ENCODE data around the gene FAM117A.
"Not testable (repeated sequence)": the region's sequence is repeated elsewhere in the genome, so short reads cannot be mapped to it uniquely, and the experiment has no call there.

FAM117A gene

GRCh38 chr17:49759203-49759602 is 4.7 kb downstream of the FAM117A start:
- no peak overlapping the region for H3K9ac ChIP-seq (ENCODE audit: low read length)
- H3K27me3 ChIP-seq (ENCODE audit: control insufficient read depth, insufficient read depth, low read length) = no peaks in the 10 kb centered on the region
- H3K4me1 ChIP-seq (ENCODE audit: control insufficient read depth, insufficient read depth, low read length) = peaks cover 22% of the 10 kb centered on the region
- H3K36me3 ChIP-seq (ENCODE audit: control insufficient read depth, insufficient read depth, low read length) = no peaks in the 10 kb centered on the region
- peak overlapping the region; percentile 38 for H3K27ac ChIP-seq (ENCODE audit: low read depth, low read length)
- H3K4me3 ChIP-seq (ENCODE audit: low read length) = no peak overlapping the region

GRCh38 chr17:49758464-49759010 is 5.4 kb downstream of the FAM117A start:
- Histone ChIP-seq H3K4me1 (ENCODE audit: control insufficient read depth, insufficient read depth, low read length) (peaks cover 22% of the 10 kb centered on the region), H3K27ac (ENCODE audit: low read depth, low read length) (peak overlapping the region; percentile 38)
- H3K4me3 ChIP-seq (ENCODE audit: low read length); H3K36me3 ChIP-seq (ENCODE audit: control insufficient read depth, insufficient read depth, low read length); H3K27me3 ChIP-seq (ENCODE audit: control insufficient read depth, insufficient read depth, low read length); H3K9ac ChIP-seq (ENCODE audit: low read length): not testable (repeated sequence)

GRCh38 chr17:49757151-49757777 is 6.7 kb downstream of the FAM117A start:
- H3K36me3 ChIP-seq (ENCODE audit: control insufficient read depth, insufficient read depth, low read length) = no peaks in the 10 kb centered on the region
- H3K27me3 ChIP-seq (ENCODE audit: control insufficient read depth, insufficient read depth, low read length) = no peaks in the 10 kb centered on the region
- no peak overlapping the region for H3K27ac ChIP-seq (ENCODE audit: low read depth, low read length)
- no peak overlapping the region for H3K4me3 ChIP-seq (ENCODE audit: low read length)
- peaks cover 18% of the 10 kb centered on the region for H3K4me1 ChIP-seq (ENCODE audit: control insufficient read depth, insufficient read depth, low read length)
- no peak overlapping the region for H3K9ac ChIP-seq (ENCODE audit: low read length)

GRCh38 chr17:49756323-49757150 is 7.4 kb downstream of the FAM117A start:
- Histone ChIP-seq H3K27ac (ENCODE audit: low read depth, low read length) (no peak overlapping the region), H3K9ac (ENCODE audit: low read length) (no peak overlapping the region), H3K36me3 (ENCODE audit: control insufficient read depth, insufficient read depth, low read length) (no peaks in the 10 kb centered on the region), H3K4me3 (ENCODE audit: low read length) (no peak overlapping the region), H3K4me1 (ENCODE audit: control insufficient read depth, insufficient read depth, low read length) (peaks cover 16% of the 10 kb centered on the region), H3K27me3 (ENCODE audit: control insufficient read depth, insufficient read depth, low read length) (no peaks in the 10 kb centered on the region)

GRCh38 chr17:49755663-49756283 is 8.2 kb downstream of the FAM117A start:
- peaks cover 8% of the 10 kb centered on the region for H3K4me1 ChIP-seq (ENCODE audit: control insufficient read depth, insufficient read depth, low read length)
- no peak overlapping the region for H3K27ac ChIP-seq (ENCODE audit: low read depth, low read length)
- no peaks in the 10 kb centered on the region for H3K36me3 ChIP-seq (ENCODE audit: control insufficient read depth, insufficient read depth, low read length)
- H3K9ac ChIP-seq (ENCODE audit: low read length) = no peak overlapping the region
- no peak overlapping the region for H3K4me3 ChIP-seq (ENCODE audit: low read length)
- no peaks in the 10 kb centered on the region for H3K27me3 ChIP-seq (ENCODE audit: control insufficient read depth, insufficient read depth, low read length)

- H3K4me3 ChIP-seq (ENCODE audit: low read length) = no peak overlapping the region
- peaks cover 3% of the 10 kb centered on the region for H3K4me1 ChIP-seq (ENCODE audit: control insufficient read depth, insufficient read depth, low read length)
- peaks cover 3% of the 10 kb centered on the region for H3K36me3 ChIP-seq (ENCODE audit: control insufficient read depth, insufficient read depth, low read length)
- no peak overlapping the region for H3K9ac ChIP-seq (ENCODE audit: low read length)
- H3K27me3 ChIP-seq (ENCODE audit: control insufficient read depth, insufficient read depth, low read length) = no peaks in the 10 kb centered on the region
- no peak overlapping the region for H3K27ac ChIP-seq (ENCODE audit: low read depth, low read length)
These were observed 10.0 kb downstream of the FAM117A start for GRCh38 chr17:49753959-49754391.

- Histone ChIP-seq H3K4me3 (ENCODE audit: low read length) (no peak overlapping the region), H3K4me1 (ENCODE audit: control insufficient read depth, insufficient read depth, low read length) (no peaks in the 10 kb centered on the region), H3K27ac (ENCODE audit: low read depth, low read length) (no peak overlapping the region), H3K36me3 (ENCODE audit: control insufficient read depth, insufficient read depth, low read length) (peaks cover 3% of the 10 kb centered on the region), H3K9ac (ENCODE audit: low read length) (no peak overlapping the region), H3K27me3 (ENCODE audit: control insufficient read depth, insufficient read depth, low read length) (no peaks in the 10 kb centered on the region)
These were observed 11.4 kb downstream of the FAM117A start for GRCh38 chr17:49752508-49752907.

GRCh38 chr17:49749730-49750129 is 14.2 kb downstream of the FAM117A start:
- H3K4me3 ChIP-seq (ENCODE audit: low read length) = no peak overlapping the region
- peaks cover 3% of the 10 kb centered on the region for H3K36me3 ChIP-seq (ENCODE audit: control insufficient read depth, insufficient read depth, low read length)
- no peaks in the 10 kb centered on the region for H3K4me1 ChIP-seq (ENCODE audit: control insufficient read depth, insufficient read depth, low read length)
- no peak overlapping the region for H3K27ac ChIP-seq (ENCODE audit: low read depth, low read length)
- H3K9ac ChIP-seq (ENCODE audit: low read length) = no peak overlapping the region
- H3K27me3 ChIP-seq (ENCODE audit: control insufficient read depth, insufficient read depth, low read length) = no peaks in the 10 kb centered on the region

GRCh38 chr17:49748791-49749190 is 15.1 kb downstream of the FAM117A start:
- H3K27ac ChIP-seq (ENCODE audit: low read depth, low read length) = no peak overlapping the region
- no peak overlapping the region for H3K9ac ChIP-seq (ENCODE audit: low read length)
- no peaks in the 10 kb centered on the region for H3K4me1 ChIP-seq (ENCODE audit: control insufficient read depth, insufficient read depth, low read length)
- H3K27me3 ChIP-seq (ENCODE audit: control insufficient read depth, insufficient read depth, low read length) = no peaks in the 10 kb centered on the region
- no peak overlapping the region for H3K4me3 ChIP-seq (ENCODE audit: low read length)
- H3K36me3 ChIP-seq (ENCODE audit: control insufficient read depth, insufficient read depth, low read length) = peaks cover 3% of the 10 kb centered on the region

GRCh38 chr17:49748223-49748622 is 15.7 kb downstream of the FAM117A start:
- no peaks in the 10 kb centered on the region for H3K27me3 ChIP-seq (ENCODE audit: control insufficient read depth, insufficient read depth, low read length)
- H3K36me3 ChIP-seq (ENCODE audit: control insufficient read depth, insufficient read depth, low read length) = peaks cover 3% of the 10 kb centered on the region
- no peak overlapping the region for H3K27ac ChIP-seq (ENCODE audit: low read depth, low read length)
- H3K4me3 ChIP-seq (ENCODE audit: low read length) = no peak overlapping the region
- no peaks in the 10 kb centered on the region for H3K4me1 ChIP-seq (ENCODE audit: control insufficient read depth, insufficient read depth, low read length)
- no peak overlapping the region for H3K9ac ChIP-seq (ENCODE audit: low read length)

GRCh38 chr17:49747632-49748031 is 16.3 kb downstream of the FAM117A start:
- Histone ChIP-seq H3K4me1 (ENCODE audit: control insufficient read depth, insufficient read depth, low read length) (peaks cover 5% of the 10 kb centered on the region), H3K27me3 (ENCODE audit: control insufficient read depth, insufficient read depth, low read length) (no peaks in the 10 kb centered on the region), H3K27ac (ENCODE audit: low read depth, low read length) (no peak overlapping the region), H3K4me3 (ENCODE audit: low read length) (no peak overlapping the region), H3K9ac (ENCODE audit: low read length) (no peak overlapping the region), H3K36me3 (ENCODE audit: control insufficient read depth, insufficient read depth, low read length) (peaks cover 3% of the 10 kb centered on the region)

GRCh38 chr17:49746791-49747490 is 17.0 kb downstream of the FAM117A start:
- Histone ChIP-seq H3K27me3 (ENCODE audit: control insufficient read depth, insufficient read depth, low read length) (no peaks in the 10 kb centered on the region), H3K27ac (ENCODE audit: low read depth, low read length) (no peak overlapping the region), H3K4me1 (ENCODE audit: control insufficient read depth, insufficient read depth, low read length) (peaks cover 12% of the 10 kb centered on the region), H3K36me3 (ENCODE audit: control insufficient read depth, insufficient read depth, low read length) (peaks cover 3% of the 10 kb centered on the region), H3K9ac (ENCODE audit: low read length) (no peak overlapping the region), H3K4me3 (ENCODE audit: low read length) (no peak overlapping the region)

Measured in rectal smooth muscle tissue (tissue), 1 donor.